ENCODE data around the gene TMEM54. TPM values are rescaled to one million over a fixed set of nuclear protein-coding genes. Genes with fewer than 3 reads are reported as not detected.
A peak's percentile ranks its signal among the peaks of the same experiment; 100 is the strongest.
"Not testable (repeated sequence)": the region's sequence is repeated elsewhere in the genome, so short reads cannot be mapped to it uniquely, and the experiment has no call there.

TMEM54 gene
- total RNA-seq, 4 donors from 2014 or later: 330 to 1,204 (median 846) TPM

DNA sequence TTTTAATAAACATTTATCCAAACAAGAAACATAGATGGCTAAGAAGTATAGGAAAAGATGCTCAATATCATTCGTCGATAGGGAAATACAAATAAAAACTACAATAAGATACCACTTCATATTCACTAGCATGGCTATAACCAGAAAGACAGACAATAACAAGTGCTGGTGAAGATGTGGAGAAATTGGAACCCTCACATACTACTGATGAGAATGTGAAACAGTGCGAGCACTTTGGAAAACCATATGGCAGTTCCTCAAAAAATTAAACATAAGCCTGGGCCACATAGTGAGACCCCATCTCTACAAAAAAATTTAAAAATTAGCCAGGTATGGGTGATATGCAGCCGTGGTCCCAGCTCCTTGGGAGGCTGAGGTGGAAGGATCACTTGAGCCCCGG is 9.1 kb upstream of the TMEM54 start:
- H3K4me3 ChIP-seq: no peak overlapping the region
- intact Hi-C loops (cut with DNase I; ENCODE audit: low total_unique reads): no loop called here
- in situ Hi-C loops (cut with MboI; ENCODE audit: low pct_ligation_motif_present in 1 of 4, low pct_unique_long_range_greater_than_20kb in 1 of 4, low sequenced_read_pairs in 3 of 4): no loop called here
- peaks cover 0 to 27% (median 14%) of the 10 kb centered on the region in 4 donors for H3K4me1 ChIP-seq
- no peak for TF ChIP-seq POLR2AphosphoS5 (IDR thresholded peaks at IDR 0.05)
- TF ChIP-seq CTCF (IDR thresholded peaks at IDR 0.05): no peak
- TF ChIP-seq EP300 (IDR thresholded peaks at IDR 0.05; ENCODE audit: low read depth): no peak
- TF ChIP-seq POLR2A (IDR thresholded peaks at IDR 0.05): no peak
- no peak overlapping the region for H3K27ac ChIP-seq
- no peak for DNase-seq
- WGBS, 2 donors (ENCODE audit: low coverage in 1 of 2): 96 to 100% methylated on average over 4 to 5 of the region's 5 CpGs
- H3K9me3 ChIP-seq: no peaks in the 10 kb centered on the region
- H3K36me3 ChIP-seq: no peaks in the 10 kb centered on the region
- H3K27me3 ChIP-seq: no peaks in the 10 kb centered on the region

- no peak for TF ChIP-seq POLR2AphosphoS5 (IDR thresholded peaks at IDR 0.05)
- TF ChIP-seq POLR2A (IDR thresholded peaks at IDR 0.05): no peak
- TF ChIP-seq CTCF (IDR thresholded peaks at IDR 0.05): no peak
- TF ChIP-seq EP300 (IDR thresholded peaks at IDR 0.05; ENCODE audit: low read depth): no peak
- H3K4me1 ChIP-seq: peaks cover 0 to 40% (median 20%) of the 10 kb centered on the region in 4 donors
- WGBS, 2 donors (ENCODE audit: low coverage in 1 of 2): 18 to 36% methylated on average over 1 to 4 of the region's 4 CpGs
- in situ Hi-C loops (cut with MboI; ENCODE audit: low pct_ligation_motif_present in 1 of 4, low pct_unique_long_range_greater_than_20kb in 1 of 4, low sequenced_read_pairs in 3 of 4) (no loop called here), intact Hi-C loops (cut with DNase I; ENCODE audit: low total_unique reads) (no loop called here)
- DNase-seq: no peak
- no peaks in the 10 kb centered on the region for H3K36me3 ChIP-seq
- no peaks in the 10 kb centered on the region for H3K27me3 ChIP-seq
- no peaks in the 10 kb centered on the region for H3K9me3 ChIP-seq
- peak overlapping the region; percentile 46 to 92 (median 88) for H3K27ac ChIP-seq
- no peak overlapping the region for H3K4me3 ChIP-seq
These were observed 6.2 kb upstream of the TMEM54 start for GRCh38 chr1:32907435-32907834.

DNA sequence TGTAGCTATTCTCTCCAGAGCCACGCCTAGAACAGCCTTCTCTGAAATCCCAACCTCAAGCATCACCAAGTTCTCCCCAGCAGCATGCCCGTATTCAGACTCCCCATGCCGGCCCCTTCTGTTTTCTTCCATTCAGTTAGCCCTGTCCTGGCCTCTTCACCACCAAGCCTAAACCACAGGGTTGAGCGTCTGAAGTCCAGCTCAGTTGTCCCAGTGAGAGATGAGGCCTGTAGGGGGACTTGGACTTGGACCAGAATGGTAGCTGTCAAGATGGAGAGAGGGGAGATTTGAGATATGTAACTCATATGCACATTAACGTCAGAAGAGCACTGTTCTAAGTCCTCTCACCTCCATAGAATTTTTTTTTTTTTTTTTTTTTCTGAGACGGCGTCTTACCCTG is 5.5 kb upstream of the TMEM54 start:
- 84 to 100% methylated on average over 1 to 7 of the region's 7 CpGs for WGBS, 2 donors (ENCODE audit: low coverage in 1 of 2)
- intact Hi-C loops (cut with DNase I; ENCODE audit: low total_unique reads): no loop called here
- peaks cover 2% of the 10 kb centered on the region for H3K27me3 ChIP-seq
- no peaks in the 10 kb centered on the region for H3K36me3 ChIP-seq
- peaks cover 0 to 43% (median 21%) of the 10 kb centered on the region in 4 donors for H3K4me1 ChIP-seq
- no peak for TF ChIP-seq CTCF (IDR thresholded peaks at IDR 0.05)
- TF ChIP-seq POLR2A (IDR thresholded peaks at IDR 0.05): no peak
- no peak for TF ChIP-seq POLR2AphosphoS5 (IDR thresholded peaks at IDR 0.05)
- TF ChIP-seq EP300 (IDR thresholded peaks at IDR 0.05; ENCODE audit: low read depth): no peak
- in situ Hi-C loops (cut with MboI; ENCODE audit: low pct_ligation_motif_present in 1 of 4, low pct_unique_long_range_greater_than_20kb in 1 of 4, low sequenced_read_pairs in 3 of 4): no loop called here
- no peak for DNase-seq
- peak overlapping the region; percentile 46 to 92 (median 88) for H3K27ac ChIP-seq
- no peak overlapping the region for H3K4me3 ChIP-seq
- no peaks in the 10 kb centered on the region for H3K9me3 ChIP-seq

GRCh38 chr1:32905588-32905987 is 4.4 kb upstream of the TMEM54 start:
- WGBS, 2 donors (ENCODE audit: low coverage in 1 of 2): 78 to 80% methylated on average over 7 to 10 of the region's 10 CpGs

DNA sequence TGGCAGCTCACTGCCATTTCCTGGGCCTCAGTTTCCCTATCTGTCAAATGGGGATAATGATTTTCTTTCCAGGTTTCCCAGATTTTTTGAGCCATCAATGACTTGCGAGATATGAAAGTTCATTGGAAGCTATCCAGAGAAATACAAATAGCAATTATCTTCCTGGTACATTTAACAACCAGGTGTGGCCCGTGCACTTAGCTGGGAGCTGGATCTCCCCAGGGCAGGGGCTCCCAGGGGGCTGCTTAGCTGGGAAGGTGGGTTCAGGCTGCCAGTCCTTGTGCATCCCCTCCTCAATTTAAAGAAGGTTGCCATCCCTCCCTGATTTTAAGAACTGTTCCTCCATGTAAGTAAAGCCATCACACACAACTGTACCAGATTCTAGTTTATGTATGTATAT is 3.6 kb upstream of the TMEM54 start:
- H3K27ac ChIP-seq: peak overlapping the region; percentile 83 to 92 (median 88)
- peaks cover 5% of the 10 kb centered on the region for H3K27me3 ChIP-seq
- no peaks in the 10 kb centered on the region for H3K36me3 ChIP-seq
- intact Hi-C loops (cut with DNase I; ENCODE audit: low total_unique reads): no loop called here
- TF ChIP-seq POLR2A (IDR thresholded peaks at IDR 0.05): peak; percentile 17
- no peak for TF ChIP-seq CTCF (IDR thresholded peaks at IDR 0.05)
- H3K4me1 ChIP-seq: peaks cover 0 to 50% (median 31%) of the 10 kb centered on the region in 4 donors
- 49 to 83% methylated on average over 2 of the region's 2 CpGs for WGBS, 2 donors (ENCODE audit: low coverage in 1 of 2)
- in situ Hi-C loops (cut with MboI; ENCODE audit: low pct_ligation_motif_present in 1 of 4, low pct_unique_long_range_greater_than_20kb in 1 of 4, low sequenced_read_pairs in 3 of 4): no loop called here
- peak; percentile 72 for DNase-seq
- no peak overlapping the region for H3K4me3 ChIP-seq
- H3K9me3 ChIP-seq: no peaks in the 10 kb centered on the region

More at GRCh38 chr1:32905588-32905987, 4.4 kb upstream of the TMEM54 start:
- DNase-seq; in situ Hi-C loops (cut with MboI; ENCODE audit: low pct_ligation_motif_present in 1 of 4, low pct_unique_long_range_greater_than_20kb in 1 of 4, low sequenced_read_pairs in 3 of 4); H3K36me3 ChIP-seq; H3K9me3 ChIP-seq; H3K27me3 ChIP-seq; intact Hi-C loops (cut with DNase I; ENCODE audit: low total_unique reads); H3K4me3 ChIP-seq: not testable (repeated sequence)
- peaks cover 0 to 48% (median 27%) of the 10 kb centered on the region in 4 donors for H3K4me1 ChIP-seq
- H3K27ac ChIP-seq: peak overlapping the region; percentile 83 to 92 (median 88)

Data from transverse colon (tissue), 4 donors.